SW 1271 (cell line): ENCODE data around the gene PCBP3.
A peak's percentile ranks its signal among the peaks of the same experiment; 100 is the strongest.
"Not testable (repeated sequence)": the region's sequence is repeated elsewhere in the genome, so short reads cannot be mapped to it uniquely, and the experiment has no call there.

Experiments
- DNase-seq, 2 experiments: peaks; one replicate each; lab custom pipeline; 2025; lab: John Stamatoyannopoulos, UW

The PCBP3 gene

DNA sequence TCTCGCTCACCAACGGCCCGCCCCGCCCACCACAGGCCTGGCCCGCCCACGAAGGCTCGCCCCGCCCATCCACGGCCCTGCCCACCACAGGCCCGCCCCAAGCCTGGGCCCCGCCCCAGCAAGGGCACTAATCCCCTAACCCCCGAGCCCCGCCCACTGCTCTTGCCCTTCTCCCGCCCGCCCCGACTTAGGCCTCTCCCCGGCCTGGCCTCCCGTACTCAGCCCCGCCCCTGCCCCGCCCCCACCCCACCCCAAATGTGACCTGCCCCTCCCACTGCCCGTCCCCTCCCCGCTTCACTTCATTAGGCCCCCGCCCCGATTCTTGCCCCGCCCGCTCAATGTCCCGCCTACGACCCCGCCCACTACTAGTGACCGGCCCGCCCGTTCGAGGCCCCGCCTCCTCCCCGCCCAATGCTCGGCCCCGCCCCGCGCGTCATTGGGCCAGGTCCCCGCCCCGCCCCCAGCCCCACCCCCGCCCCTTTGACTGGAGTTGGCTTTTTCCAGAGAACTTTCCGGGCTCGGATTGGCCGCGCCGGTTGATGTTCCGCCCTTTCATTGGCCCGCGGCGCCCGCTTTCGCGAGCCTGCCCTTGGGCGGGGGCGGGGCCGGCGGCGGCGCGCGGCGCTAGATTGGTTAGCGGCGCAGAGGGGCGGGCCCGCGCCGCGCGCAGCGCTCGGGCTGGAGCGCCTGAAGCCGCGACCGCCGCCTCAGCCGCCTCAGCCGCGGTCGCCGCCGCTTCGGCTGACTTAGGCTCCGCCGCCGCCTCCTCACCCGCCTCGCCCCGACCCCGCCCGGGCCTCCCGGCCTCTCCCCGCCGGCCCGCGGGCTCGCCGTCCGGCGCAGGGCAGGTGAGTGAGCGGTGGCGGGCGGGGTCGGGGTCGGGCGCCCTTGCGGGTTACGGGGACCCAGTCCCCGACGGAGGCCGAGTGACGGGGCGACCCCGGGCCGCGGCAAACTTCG is at the start of gene PCBP3:
PCBP3 (plus strand) TSS at position 705 of the 960 bp plus-strand sequence. CDS start 206,361 bp downstream, outside the sequence.
- DNase-seq = peak; percentile 56 to 89

- no peak for DNase-seq
These were observed 48.6 kb upstream of the PCBP3 start for GRCh38 chr21:45594721-45595489.

DNA sequence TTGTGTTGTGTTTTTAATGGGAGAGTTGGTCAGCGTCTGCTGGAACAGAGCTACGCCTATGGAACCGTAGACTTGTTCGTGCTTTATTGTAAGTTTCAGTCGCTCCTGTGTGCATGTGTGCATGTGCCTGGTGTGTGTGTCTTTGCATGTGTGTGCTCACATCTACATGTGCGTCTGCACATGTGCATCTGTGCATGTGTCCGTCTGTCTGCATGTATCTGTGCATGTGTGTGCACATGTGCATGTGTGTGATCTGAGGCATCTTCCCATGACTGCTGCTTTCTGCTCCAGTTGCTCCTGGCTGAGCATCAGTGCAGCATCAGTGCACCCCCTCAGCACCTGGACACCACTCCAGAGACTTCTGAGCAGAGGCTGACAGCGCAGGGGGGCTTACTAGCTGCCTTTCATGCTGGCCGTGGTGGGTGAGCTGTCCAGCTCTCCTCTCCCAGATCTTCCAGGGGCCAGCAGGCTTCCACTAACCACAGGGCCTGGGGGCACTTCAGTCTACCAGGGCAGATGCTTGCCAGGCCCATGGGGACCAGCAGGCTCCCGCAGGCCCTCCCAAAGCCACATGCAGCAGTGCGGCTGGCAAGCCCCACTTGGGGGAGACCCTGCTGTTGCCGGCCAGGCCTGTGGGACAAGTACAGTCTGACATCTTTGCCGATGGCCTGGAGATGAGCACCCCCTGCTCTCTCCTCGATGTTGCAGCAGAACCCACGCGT is 47.8 kb upstream of the PCBP3 start:
- no peak for DNase-seq

- peak in 1 of 2 experiments; percentile 33 for DNase-seq
These were observed 46.7 kb upstream of the PCBP3 start for GRCh38 chr21:45596704-45597318.

DNA sequence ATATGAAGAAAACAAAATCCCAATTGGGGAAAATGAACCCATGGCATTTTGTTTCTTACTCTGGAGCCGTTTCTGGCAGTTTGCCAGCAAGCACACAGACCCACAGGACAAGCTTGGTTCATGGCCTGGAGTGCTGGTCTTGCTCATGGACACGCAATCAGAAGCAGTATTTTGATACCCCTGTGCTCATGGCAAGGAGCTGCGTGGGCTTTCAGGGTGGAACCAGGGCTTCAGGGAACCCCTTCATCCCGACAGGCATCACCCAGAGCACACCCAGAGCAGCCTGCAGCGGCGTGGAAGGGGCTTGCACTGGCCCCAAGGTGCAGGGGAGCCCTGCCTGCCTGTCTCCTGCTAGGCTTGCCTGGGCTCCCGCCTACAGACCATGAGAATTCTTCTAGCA is 45.4 kb upstream of the PCBP3 start:
- no peak for DNase-seq

DNA sequence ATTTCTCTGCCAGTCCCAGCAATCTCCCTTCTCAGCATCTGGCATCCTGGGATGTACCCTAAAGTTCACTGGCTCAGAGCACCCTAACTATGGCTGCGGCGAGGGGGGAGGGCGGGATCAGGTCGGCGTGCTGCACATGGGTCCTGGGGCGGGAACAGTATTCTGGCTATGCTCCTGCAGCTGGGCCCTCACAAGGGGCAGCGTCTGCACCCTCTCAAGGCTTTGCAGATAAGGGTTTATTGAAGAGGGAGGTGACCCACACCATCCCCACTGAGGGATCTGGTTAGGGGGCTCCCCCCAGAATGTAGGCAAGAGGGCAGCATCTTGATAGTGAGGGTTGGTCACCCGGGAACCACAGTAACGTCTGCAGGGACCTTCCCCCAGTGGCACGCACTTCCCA is 44.9 kb upstream of the PCBP3 start:
- DNase-seq = no peak

DNA sequence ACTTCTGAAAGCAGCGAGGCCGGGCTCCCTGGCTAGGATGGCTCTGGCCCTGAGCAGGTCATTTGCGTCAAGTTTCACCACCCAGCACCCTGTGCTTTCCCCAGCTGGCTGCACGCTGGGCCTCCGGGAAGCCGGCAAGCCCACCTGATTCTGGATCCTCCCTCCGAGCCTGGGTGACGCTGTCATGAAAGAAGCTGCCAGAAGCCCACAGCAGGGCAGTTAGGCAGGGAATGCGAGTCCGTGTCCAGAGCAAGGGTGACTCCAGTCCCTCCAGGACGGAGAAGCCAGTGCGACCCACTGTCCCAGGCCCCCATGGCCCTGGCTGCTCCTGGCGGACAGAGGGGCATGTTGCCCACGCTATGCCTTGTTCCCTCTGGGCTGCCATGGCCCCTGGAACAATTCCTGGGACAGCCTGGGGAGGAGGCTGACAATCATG is 44.4 kb upstream of the PCBP3 start:
- DNase-seq = no peak

DNA sequence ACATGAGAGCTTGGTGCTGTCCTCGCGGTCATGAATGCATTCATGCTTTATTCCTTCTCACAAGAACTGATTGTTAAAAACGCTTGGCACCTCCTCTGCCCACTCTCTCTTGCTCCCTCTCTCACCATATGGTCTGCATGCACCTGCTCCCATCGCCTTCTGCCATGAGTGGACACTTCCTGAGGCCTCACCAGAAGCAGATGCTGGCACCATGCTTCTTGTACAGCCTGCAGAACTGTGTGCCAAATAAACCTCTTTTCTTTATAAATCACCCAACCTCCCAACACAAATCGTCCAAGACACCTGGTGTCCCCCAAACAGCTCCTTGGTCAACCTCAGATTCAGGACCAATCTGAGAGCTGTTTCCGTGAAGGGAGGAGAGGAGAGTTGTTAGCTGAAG is 43.3 kb upstream of the PCBP3 start:
- DNase-seq = no peak

GRCh38 chr21:45601551-45601950 is 42.0 kb upstream of the PCBP3 start:
- no peak for DNase-seq

GRCh38 chr21:45602106-45602505 is 41.4 kb upstream of the PCBP3 start:
- DNase-seq = no peak

DNA sequence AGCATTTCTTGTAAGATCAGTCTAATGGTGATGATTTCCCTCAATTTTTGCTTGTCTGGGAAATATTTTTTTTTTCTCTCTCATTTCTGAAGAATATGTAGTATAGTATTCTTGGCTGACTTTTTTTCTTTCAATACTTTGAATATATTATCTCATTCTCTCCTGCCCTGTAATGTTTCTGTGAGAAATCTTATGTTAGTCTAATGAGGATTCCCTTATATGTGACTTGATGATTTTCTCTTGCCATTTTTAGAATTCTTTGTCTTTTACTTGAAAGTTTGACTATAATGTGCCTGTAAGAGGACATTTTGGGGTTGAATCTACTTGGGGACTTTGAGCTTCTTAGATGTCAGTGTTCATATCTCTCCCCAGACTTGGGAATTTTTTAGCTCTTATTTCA is 40.0 kb upstream of the PCBP3 start:
- no peak for DNase-seq

- DNase-seq = not testable (repeated sequence)
These were observed 38.8 kb upstream of the PCBP3 start for GRCh38 chr21:45604681-45605080.

DNA sequence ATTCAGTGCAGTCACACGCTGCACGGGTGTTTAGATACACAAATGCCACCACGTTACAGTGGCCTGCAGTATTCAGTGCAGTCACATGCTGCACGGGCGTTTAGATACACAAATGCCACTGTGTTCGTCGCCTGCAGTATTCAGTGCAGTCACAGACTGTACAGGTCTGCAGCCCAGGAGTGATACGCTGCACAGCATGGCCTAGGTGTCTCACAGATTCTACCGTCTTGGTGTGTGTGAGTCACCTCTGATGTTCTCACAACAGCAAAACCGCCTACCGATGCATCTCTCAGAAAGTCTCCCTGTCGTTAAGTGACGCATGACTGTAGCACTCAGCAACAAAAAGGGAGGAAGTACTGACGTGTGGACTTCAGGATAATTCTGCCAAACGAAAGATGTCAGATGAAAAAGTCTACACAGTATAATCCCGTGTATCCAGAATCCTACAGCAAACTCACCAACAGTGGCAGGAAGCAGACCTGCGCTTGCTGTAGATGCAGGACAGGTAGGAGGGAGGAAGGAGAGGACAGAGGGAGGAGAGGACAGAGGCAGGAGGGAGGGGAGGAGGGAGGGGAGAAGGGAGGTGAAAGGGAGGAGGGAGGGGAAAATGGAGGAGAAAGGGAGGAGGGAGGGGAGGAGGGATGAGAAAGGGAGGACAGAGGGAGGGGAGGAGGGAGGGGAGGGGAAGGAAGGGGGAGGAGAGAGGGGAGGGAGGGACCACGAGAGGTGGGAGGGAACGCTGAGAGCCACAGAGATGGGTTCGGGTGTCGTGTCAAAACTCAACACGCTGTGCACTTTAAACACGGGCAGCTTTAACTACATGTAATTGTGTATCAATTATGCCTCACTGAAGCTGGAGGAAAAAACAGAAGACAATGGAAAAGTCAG is 36.3 kb upstream of the PCBP3 start:
- no peak for DNase-seq

- no peak for DNase-seq
These were observed 35.6 kb upstream of the PCBP3 start for GRCh38 chr21:45607909-45608295.

GRCh38 chr21:45608747-45609470 is 34.6 kb upstream of the PCBP3 start:
- DNase-seq = not testable (repeated sequence)

DNA sequence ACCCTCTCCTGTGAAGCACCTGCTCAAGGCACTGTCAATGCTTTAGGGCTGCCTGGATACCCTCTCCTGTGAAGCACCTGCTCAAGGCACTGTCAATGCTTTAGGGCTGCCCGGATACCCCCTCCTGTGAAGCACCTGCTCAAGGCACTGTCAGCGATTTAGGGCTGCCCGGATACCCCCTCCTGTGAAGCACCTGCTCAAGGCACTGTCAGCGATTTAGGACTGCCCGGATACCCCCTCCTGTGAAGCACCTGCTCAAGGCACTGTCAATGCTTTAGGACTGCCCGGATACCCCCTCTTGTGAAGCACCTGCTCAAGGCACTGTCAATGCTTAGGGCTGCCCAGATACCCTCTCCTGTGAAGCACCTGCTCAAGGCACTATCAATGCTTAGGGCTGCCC is 33.9 kb upstream of the PCBP3 start:
- not testable (repeated sequence) for DNase-seq

DNA sequence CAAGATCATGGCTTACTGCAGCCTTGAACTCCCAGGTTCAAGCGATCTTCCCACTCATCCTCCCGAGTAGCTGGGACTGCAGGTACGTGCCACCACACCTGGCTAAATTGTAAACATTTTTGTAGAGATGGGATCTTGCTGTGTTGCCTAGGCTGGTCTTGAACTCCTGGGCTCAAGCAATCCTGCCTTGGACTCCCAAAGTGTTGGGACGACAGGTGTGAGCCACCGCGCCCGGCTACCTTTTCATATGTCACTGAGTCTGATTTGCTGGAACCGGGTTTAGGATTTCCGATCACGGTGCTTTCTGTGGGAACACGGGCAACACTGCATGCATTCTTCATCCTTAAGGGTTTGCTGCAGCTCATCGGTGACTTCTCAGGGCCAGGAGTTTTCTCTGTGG is 32.2 kb upstream of the PCBP3 start:
- DNase-seq = no peak

DNA sequence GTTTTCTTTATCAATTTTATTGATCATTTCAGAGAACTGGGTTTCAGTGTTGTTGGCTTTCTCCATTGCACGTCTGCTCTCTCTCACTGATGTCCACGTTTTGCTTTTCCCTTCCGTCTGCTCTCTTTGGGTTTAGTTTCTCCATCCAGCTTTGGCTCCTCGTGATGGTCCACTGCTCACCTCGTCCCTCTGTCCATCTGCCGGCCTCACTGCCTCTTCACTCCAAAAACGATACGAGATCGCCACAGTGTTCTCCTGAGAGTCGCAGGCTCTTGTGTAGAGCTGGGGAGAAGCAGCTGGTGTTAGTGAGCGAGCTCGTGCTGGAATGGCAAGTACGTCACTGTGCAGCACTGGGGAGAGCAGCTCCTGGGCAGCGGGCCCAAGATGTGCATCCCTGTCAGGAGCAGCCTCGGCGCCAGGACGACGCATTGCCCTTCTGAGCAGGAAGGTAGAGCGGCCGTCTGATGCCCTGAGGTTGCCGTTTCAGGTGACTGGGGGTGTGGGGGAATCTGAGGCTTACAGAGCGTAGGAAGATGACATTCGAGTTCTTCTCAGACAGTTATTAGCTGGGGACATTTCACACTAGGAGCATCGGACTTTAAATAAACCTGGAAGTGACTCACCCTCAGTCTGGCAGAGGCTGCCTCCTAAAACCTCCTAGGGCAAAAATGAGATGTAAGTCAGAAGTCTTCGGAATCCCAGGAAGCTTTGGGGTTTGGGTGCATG is 31.4 kb upstream of the PCBP3 start:
- no peak for DNase-seq

GRCh38 chr21:45612665-45613019 is 30.9 kb upstream of the PCBP3 start:
- DNase-seq = not testable (repeated sequence)
